GM23338 (cell line): ENCODE results near the gene TXNRD1. TPM values are rescaled to one million over a fixed set of nuclear protein-coding genes. Genes with fewer than 3 reads are reported as not detected.

ENCODE experiments used
- ATAC-seq: fragments of 200-7000 bp; cut with Tn5 transposase; 3 replicates; pipeline ENCODE4 v1.9.1; 2020
- DNase-seq: peaks from one replicate; pipeline ENCODE4 v3.0.0-alpha.2; 2015; ENCODE audit warnings: low spot score
- H2AFZ ChIP-seq: fragments of 200-600 bp; sonication (generic); 2 replicates; pipeline ENCODE4 v1.8.0; 2016; ENCODE audit warnings: antibody characterized with exemption, mild to moderate bottlenecking, moderate library complexity
- H3F3A ChIP-seq: fragments of 200-600 bp; sonication (generic); replicated peaks from 2 replicates; pipeline ENCODE4 v1.8.0; 2017; ENCODE audit warnings: antibody characterized with exemption, mixed run types, low read depth
- H3K27ac ChIP-seq: fragments of 200-600 bp; sonication (generic); 2 replicates; pipeline ENCODE4 v1.6.1; 2016; ENCODE audit warnings: low read depth
- H3K27me3 ChIP-seq: fragments of 200-600 bp; sonication (generic); 2 replicates; pipeline ENCODE4 v1.8.0; 2016; ENCODE audit warnings: mild to moderate bottlenecking, mixed run types, moderate library complexity; ENCODE audit not compliant: insufficient read depth
- H3K36me3 ChIP-seq: fragments of 200-600 bp; sonication (generic); 2 replicates; pipeline ENCODE4 v1.8.0; 2016; ENCODE audit warnings: mild to moderate bottlenecking; ENCODE audit not compliant: insufficient read depth
- H3K4me1 ChIP-seq: fragments of 200-600 bp; sonication (generic); 2 replicates; pipeline ENCODE4 v1.8.0; 2016; ENCODE audit warnings: mild to moderate bottlenecking, moderate library complexity; ENCODE audit not compliant: insufficient read depth
- H3K4me2 ChIP-seq: fragments of 200-600 bp; sonication (generic); 2 replicates; pipeline ENCODE4 v1.7.1; 2017; ENCODE audit warnings: mixed run types
- H3K4me3 ChIP-seq: fragments of 200-600 bp; sonication (generic); 2 replicates; pipeline ENCODE4 v1.6.1; 2016; ENCODE audit warnings: mixed run types
- H3K79me2 ChIP-seq: fragments of 200-600 bp; sonication (generic); replicated peaks from 2 replicates; pipeline ENCODE4 v1.8.0; 2017; ENCODE audit warnings: mild to moderate bottlenecking; ENCODE audit not compliant: insufficient read depth
- H3K9me2 ChIP-seq: fragments of 200-600 bp; sonication (generic); 2 replicates; pipeline ENCODE4 v1.8.0; 2017; ENCODE audit not compliant: insufficient read depth
- H4K20me1 ChIP-seq: fragments of 200-600 bp; sonication (generic); replicated peaks from 2 replicates; pipeline ENCODE4 v1.8.0; 2017; ENCODE audit warnings: mild to moderate bottlenecking; ENCODE audit not compliant: insufficient read depth
- H3K27ac Mint-ChIP-seq: 2 replicates; pipeline ENCODE4 v1.8.0; 2020; ENCODE audit warnings: inconsistent platforms, mild to moderate bottlenecking, moderate library complexity, mixed read lengths
- H3K27me3 Mint-ChIP-seq: 3 replicates; pipeline ENCODE4 v1.8.0; 2022; ENCODE audit warnings: low read depth, mild to moderate bottlenecking, moderate library complexity, mixed read lengths, inconsistent platforms; ENCODE audit not compliant: insufficient read depth, poor library complexity
- H3K36me3 Mint-ChIP-seq: 3 replicates; pipeline ENCODE4 v1.8.0; 2021; ENCODE audit warnings: low read depth, mild to moderate bottlenecking, inconsistent platforms, moderate library complexity, mixed read lengths
- H3K4me1 Mint-ChIP-seq: 3 replicates; pipeline ENCODE4 v1.8.0; 2020; ENCODE audit warnings: mild to moderate bottlenecking, inconsistent platforms, mixed read lengths
- H3K4me3 Mint-ChIP-seq: 3 replicates; pipeline ENCODE4 v1.8.0; 2021; ENCODE audit warnings: moderate library complexity, mild to moderate bottlenecking, inconsistent platforms, mixed read lengths
- H3K9me3 Mint-ChIP-seq: 3 replicates; pipeline ENCODE4 v1.8.0; 2020; ENCODE audit warnings: moderate library complexity, mild to moderate bottlenecking, inconsistent platforms, mixed read lengths
- CREB1 ChIP-seq: fragments of 250-450 bp; sonication (Bioruptor Pico); IDR thresholded peaks from 2 replicates; pipeline ENCODE4 v1.5.0; 2020; ENCODE audit warnings: low read depth, mild to moderate bottlenecking, moderate library complexity
- EZH2 ChIP-seq: fragments of 200-600 bp; sonication (generic); IDR thresholded peaks from one replicate; pipeline ENCODE4 v1.8.0; 2017; ENCODE audit warnings: antibody characterized with exemption, mild to moderate bottlenecking, low read depth; ENCODE audit not compliant: unreplicated experiment
- EZH2phosphoT487 ChIP-seq: fragments of 200-600 bp; sonication (generic); IDR thresholded peaks from one replicate; pipeline ENCODE4 v1.8.1; 2018; ENCODE audit warnings: antibody characterized with exemption; ENCODE audit not compliant: unreplicated experiment
- JUNB ChIP-seq: IDR thresholded peaks from one replicate; pipeline ENCODE4 v1.6.1; 2016; ENCODE audit warnings: antibody characterized with exemption; ENCODE audit not compliant: unreplicated experiment
- NANOG ChIP-seq: IDR thresholded peaks from 2 replicates; pipeline ENCODE4 v1.6.1; 2016; ENCODE audit warnings: antibody characterized with exemption, borderline replicate concordance
- POLR2AphosphoS5 ChIP-seq: IDR thresholded peaks from 2 replicates; pipeline ENCODE4 v1.6.1; 2016; ENCODE audit warnings: antibody characterized with exemption, low read depth
- STAT1 ChIP-seq: IDR thresholded peaks from one replicate; pipeline ENCODE4 v1.6.1; 2016; ENCODE audit warnings: antibody characterized with exemption; ENCODE audit not compliant: unreplicated experiment
- ZNF114 ChIP-seq: fragments of 250-450 bp; sonication (Bioruptor Pico); IDR thresholded peaks from 2 replicates; pipeline ENCODE4 v1.5.0; 2020; ENCODE audit warnings: mild to moderate bottlenecking, moderate library complexity
- ZNF331 ChIP-seq: fragments of 250-450 bp; sonication (Bioruptor Pico); IDR thresholded peaks from 2 replicates; pipeline ENCODE4 v1.5.0; 2020; ENCODE audit warnings: low read depth, mild to moderate bottlenecking, moderate library complexity
- ZNF462 ChIP-seq: fragments of 250-450 bp; sonication (Bioruptor Pico); IDR thresholded peaks from 2 replicates; pipeline ENCODE4 v1.5.0; 2020; ENCODE audit warnings: mild to moderate bottlenecking, moderate library complexity
- polyA plus RNA-seq: library from polyadenylated mRNA; unstranded; fragments of >200 nt; fragmentation: Nextera tagmentation; extraction: Ambion mirVana; gene quantifications from 2 replicates; pipeline ENCODE4 v1.2.1, GENCODE V29; 2016
- total RNA-seq: library from RNA; depleted of rRNA; stranded (reverse); fragments of >200 nt; shearing (Covaris generic); gene quantifications from 2 replicates; pipeline ENCODE4 v1.2.3, GENCODE V29; 2014
- TF ChIP-seq, protein P1 (sequence below): IDR thresholded peaks from 2 replicates; pipeline ENCODE4 v1.6.1; 2016; ENCODE audit warnings: antibody characterized with exemption
- TF ChIP-seq, protein P2 (sequence below): IDR thresholded peaks from one replicate; pipeline ENCODE4 v1.6.1; 2018; ENCODE audit warnings: antibody characterized with exemption; ENCODE audit not compliant: unreplicated experiment

TXNRD1 gene
- total and polyA plus RNA-seq, 2 experiments from 2014 or later: 115 to 127 TPM

GRCh38 chr12:104249898-104250297 lies 34.3 kb downstream of the TXNRD1 start:
- Mint-ChIP-seq H3K27ac (no peak overlapping the region), H3K36me3 (no peaks in the 10 kb centered on the region), H3K9me3 (no peaks in the 10 kb centered on the region), H3K4me3 (no peak overlapping the region), H3K4me1 (peaks cover 10% of the 10 kb centered on the region), H3K27me3 (peaks cover 7% of the 10 kb centered on the region)
- no peaks in the 10 kb centered on the region for H3K36me3 ChIP-seq
- H3K4me1 ChIP-seq: peaks cover 11% of the 10 kb centered on the region
- H3K4me2 ChIP-seq: no peak overlapping the region
- H3K27ac ChIP-seq: no peak overlapping the region
- ATAC-seq (no peak), DNase-seq (no peak)
- no peak overlapping the region for H3K4me3 ChIP-seq
- H3F3A ChIP-seq: no peaks in the 10 kb centered on the region
- no peaks in the 10 kb centered on the region for H3K27me3 ChIP-seq
- TF ChIP-seq ZNF114 (CRISPR knock-in tag) (no peak), EZH2phosphoT487 (no peak), EZH2 (no peak), NANOG (no peak), POLR2AphosphoS5 (no peak), ZNF462 (no peak), ZNF331 (CRISPR knock-in tag) (no peak), CREB1 (CRISPR knock-in tag) (no peak), JUNB (no peak), STAT1 (no peak)
- TF ChIP-seq, protein P1, sequence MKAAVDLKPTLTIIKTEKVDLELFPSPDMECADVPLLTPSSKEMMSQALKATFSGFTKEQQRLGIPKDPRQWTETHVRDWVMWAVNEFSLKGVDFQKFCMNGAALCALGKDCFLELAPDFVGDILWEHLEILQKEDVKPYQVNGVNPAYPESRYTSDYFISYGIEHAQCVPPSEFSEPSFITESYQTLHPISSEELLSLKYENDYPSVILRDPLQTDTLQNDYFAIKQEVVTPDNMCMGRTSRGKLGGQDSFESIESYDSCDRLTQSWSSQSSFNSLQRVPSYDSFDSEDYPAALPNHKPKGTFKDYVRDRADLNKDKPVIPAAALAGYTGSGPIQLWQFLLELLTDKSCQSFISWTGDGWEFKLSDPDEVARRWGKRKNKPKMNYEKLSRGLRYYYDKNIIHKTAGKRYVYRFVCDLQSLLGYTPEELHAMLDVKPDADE: no peak
- TF ChIP-seq, protein P2, sequence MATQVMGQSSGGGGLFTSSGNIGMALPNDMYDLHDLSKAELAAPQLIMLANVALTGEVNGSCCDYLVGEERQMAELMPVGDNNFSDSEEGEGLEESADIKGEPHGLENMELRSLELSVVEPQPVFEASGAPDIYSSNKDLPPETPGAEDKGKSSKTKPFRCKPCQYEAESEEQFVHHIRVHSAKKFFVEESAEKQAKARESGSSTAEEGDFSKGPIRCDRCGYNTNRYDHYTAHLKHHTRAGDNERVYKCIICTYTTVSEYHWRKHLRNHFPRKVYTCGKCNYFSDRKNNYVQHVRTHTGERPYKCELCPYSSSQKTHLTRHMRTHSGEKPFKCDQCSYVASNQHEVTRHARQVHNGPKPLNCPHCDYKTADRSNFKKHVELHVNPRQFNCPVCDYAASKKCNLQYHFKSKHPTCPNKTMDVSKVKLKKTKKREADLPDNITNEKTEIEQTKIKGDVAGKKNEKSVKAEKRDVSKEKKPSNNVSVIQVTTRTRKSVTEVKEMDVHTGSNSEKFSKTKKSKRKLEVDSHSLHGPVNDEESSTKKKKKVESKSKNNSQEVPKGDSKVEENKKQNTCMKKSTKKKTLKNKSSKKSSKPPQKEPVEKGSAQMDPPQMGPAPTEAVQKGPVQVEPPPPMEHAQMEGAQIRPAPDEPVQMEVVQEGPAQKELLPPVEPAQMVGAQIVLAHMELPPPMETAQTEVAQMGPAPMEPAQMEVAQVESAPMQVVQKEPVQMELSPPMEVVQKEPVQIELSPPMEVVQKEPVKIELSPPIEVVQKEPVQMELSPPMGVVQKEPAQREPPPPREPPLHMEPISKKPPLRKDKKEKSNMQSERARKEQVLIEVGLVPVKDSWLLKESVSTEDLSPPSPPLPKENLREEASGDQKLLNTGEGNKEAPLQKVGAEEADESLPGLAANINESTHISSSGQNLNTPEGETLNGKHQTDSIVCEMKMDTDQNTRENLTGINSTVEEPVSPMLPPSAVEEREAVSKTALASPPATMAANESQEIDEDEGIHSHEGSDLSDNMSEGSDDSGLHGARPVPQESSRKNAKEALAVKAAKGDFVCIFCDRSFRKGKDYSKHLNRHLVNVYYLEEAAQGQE: no peak
- no peak overlapping the region for H2AFZ ChIP-seq
- H3K9me2 ChIP-seq: no peaks in the 10 kb centered on the region
- H4K20me1 ChIP-seq: no peaks in the 10 kb centered on the region
- no peaks in the 10 kb centered on the region for H3K79me2 ChIP-seq
